ENCODE results near the gene SERPINA9.
"Not testable (repeated sequence)": the region's sequence is repeated elsewhere in the genome, so short reads cannot be mapped to it uniquely, and the experiment has no call there.

The SERPINA9 gene

GRCh38 chr14:94489336-94489735 is 13.3 kb upstream of the SERPINA9 start:
- no peak for DNase-seq (ENCODE audit: low read depth)
- no peak overlapping the region for H3K4me3 ChIP-seq (ENCODE audit: low read depth, low read length)

GRCh38 chr14:94486883-94487282 is 10.9 kb upstream of the SERPINA9 start:
- DNase-seq (ENCODE audit: low read depth): no peak
- H3K4me3 ChIP-seq (ENCODE audit: low read depth, low read length): peak overlapping the region; percentile 27

- peak overlapping the region; percentile 27 for H3K4me3 ChIP-seq (ENCODE audit: low read depth, low read length)
- DNase-seq (ENCODE audit: low read depth): no peak
Observed at GRCh38 chr14:94485944-94486841, 10.2 kb upstream of the SERPINA9 start.

- H3K4me3 ChIP-seq (ENCODE audit: low read depth, low read length): no peak overlapping the region
- no peak for DNase-seq (ENCODE audit: low read depth)
Observed at GRCh38 chr14:94484481-94484880, 8.5 kb upstream of the SERPINA9 start.

GRCh38 chr14:94483729-94484275 is 7.8 kb upstream of the SERPINA9 start:
- no peak for DNase-seq (ENCODE audit: low read depth)
- no peak overlapping the region for H3K4me3 ChIP-seq (ENCODE audit: low read depth, low read length)

- DNase-seq (ENCODE audit: low read depth): no peak
- H3K4me3 ChIP-seq (ENCODE audit: low read depth, low read length): no peak overlapping the region
Observed at GRCh38 chr14:94483071-94483451, 7.1 kb upstream of the SERPINA9 start.

- H3K4me3 ChIP-seq (ENCODE audit: low read depth, low read length); DNase-seq (ENCODE audit: low read depth): not testable (repeated sequence)
Observed at GRCh38 chr14:94482132-94483070, 6.4 kb upstream of the SERPINA9 start.

GRCh38 chr14:94481468-94482131 is 5.6 kb upstream of the SERPINA9 start:
- DNase-seq (ENCODE audit: low read depth): peak; percentile 9
- no peak overlapping the region for H3K4me3 ChIP-seq (ENCODE audit: low read depth, low read length)

- no peak overlapping the region for H3K4me3 ChIP-seq (ENCODE audit: low read depth, low read length)
- no peak for DNase-seq (ENCODE audit: low read depth)
Observed at GRCh38 chr14:94480809-94481208, 4.8 kb upstream of the SERPINA9 start.

GRCh38 chr14:94478420-94478819 is 2.4 kb upstream of the SERPINA9 start:
- H3K4me3 ChIP-seq (ENCODE audit: low read depth, low read length): no peak overlapping the region
- no peak for DNase-seq (ENCODE audit: low read depth)

- no peak for DNase-seq (ENCODE audit: low read depth)
- H3K4me3 ChIP-seq (ENCODE audit: low read depth, low read length): no peak overlapping the region
Observed at GRCh38 chr14:94474581-94475031, 1.4 kb downstream of the SERPINA9 start.

GRCh38 chr14:94473666-94474410 is 2.2 kb downstream of the SERPINA9 start:
- no peak overlapping the region for H3K4me3 ChIP-seq (ENCODE audit: low read depth, low read length)
- no peak for DNase-seq (ENCODE audit: low read depth)

GRCh38 chr14:94472842-94473241 is 3.2 kb downstream of the SERPINA9 start:
- DNase-seq (ENCODE audit: low read depth): no peak
- no peak overlapping the region for H3K4me3 ChIP-seq (ENCODE audit: low read depth, low read length)

GRCh38 chr14:94471045-94471444 is 5.0 kb downstream of the SERPINA9 start:
- DNase-seq (ENCODE audit: low read depth): no peak
- no peak overlapping the region for H3K4me3 ChIP-seq (ENCODE audit: low read depth, low read length)

GRCh38 chr14:94470311-94470710 is 5.7 kb downstream of the SERPINA9 start:
- no peak for DNase-seq (ENCODE audit: low read depth)
- no peak overlapping the region for H3K4me3 ChIP-seq (ENCODE audit: low read depth, low read length)

- DNase-seq (ENCODE audit: low read depth): no peak
- no peak overlapping the region for H3K4me3 ChIP-seq (ENCODE audit: low read depth, low read length)
Observed at GRCh38 chr14:94469261-94469660, 6.7 kb downstream of the SERPINA9 start.

GRCh38 chr14:94467728-94468520 is 8.1 kb downstream of the SERPINA9 start:
- DNase-seq (ENCODE audit: low read depth): no peak
- no peak overlapping the region for H3K4me3 ChIP-seq (ENCODE audit: low read depth, low read length)
